ENCODE results near the gene AFG1L.
"Not testable (repeated sequence)": the region's sequence is repeated elsewhere in the genome, so short reads cannot be mapped to it uniquely, and the experiment has no call there.

The AFG1L gene

DNA sequence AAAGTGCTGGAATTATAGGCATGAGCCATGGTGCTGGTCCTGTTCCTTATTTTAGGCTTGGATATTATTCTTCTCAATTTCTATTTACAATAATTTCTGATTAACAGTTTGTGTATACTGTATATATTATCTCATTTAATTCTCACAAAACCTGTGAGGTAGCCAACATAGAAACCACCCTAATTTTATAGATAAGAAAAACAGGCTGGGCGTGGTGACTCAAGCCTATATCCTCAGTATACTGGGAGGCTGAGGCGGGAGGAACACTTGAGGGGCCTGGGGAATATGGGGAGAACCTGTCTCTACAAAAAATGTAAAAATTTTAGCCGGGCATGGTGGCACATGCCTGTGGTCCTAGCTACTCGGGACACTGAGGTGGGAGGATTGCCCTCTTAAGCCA lies 3.8 kb upstream of the AFG1L start:
- DNase-seq, result no peak

DNA sequence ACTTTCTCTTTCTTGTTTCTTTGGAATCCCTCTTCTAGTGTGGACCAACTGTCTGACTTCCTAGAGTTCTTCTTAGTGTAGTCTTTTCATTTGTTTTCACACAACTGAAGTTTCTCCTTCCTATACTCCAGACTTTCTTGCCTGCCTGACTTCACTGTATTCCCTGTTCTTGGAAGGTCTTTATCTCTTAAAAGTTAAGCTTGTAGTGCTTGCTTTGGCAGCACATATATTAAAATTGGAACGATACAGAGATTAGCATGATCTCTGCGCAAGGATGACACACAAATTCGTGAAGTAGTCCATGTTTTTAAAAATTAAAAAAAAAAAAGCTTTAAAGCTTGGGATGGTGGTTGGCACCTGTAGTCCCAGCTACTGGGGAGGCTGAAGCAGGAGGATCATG lies 2.3 kb upstream of the AFG1L start:
- not testable (repeated sequence) for DNase-seq

DNA sequence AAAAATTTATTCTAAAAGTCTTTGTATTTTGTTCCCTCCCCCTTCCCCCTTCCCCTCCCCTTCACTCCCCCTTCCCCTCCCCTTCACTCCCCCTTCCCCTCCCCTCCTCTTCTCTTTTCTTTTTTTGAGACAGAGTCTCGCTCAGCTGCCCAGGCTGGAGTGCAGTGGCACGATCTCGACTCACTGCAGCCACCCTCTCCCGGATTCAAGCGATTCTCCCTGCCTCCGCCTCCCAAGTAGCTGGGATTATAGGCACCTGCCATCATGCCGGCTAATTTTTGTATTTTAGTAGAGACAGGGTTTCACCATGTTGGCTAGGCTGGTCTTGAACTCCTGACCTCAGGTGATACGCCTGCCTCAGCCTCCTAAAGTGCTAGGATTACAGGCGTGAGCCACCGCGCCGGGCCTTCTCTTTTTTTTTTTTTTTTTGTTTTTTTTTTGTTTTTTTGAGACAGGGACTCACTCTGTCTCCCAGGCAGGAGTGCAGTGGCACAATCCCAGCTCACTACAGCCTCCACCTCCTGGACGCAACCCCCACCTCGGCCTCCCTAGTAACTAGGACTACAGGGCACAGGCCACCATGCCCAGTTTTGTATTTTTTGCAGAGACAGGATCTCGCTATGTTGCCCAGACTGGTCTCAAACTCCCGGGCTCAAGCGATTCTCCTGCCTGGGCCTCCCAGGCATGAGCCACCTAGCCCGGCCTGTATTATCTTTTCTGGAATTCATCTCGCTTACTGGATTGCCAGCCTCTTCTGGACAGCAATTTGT lies 1.1 kb upstream of the AFG1L start:
- no peak for DNase-seq

DNA sequence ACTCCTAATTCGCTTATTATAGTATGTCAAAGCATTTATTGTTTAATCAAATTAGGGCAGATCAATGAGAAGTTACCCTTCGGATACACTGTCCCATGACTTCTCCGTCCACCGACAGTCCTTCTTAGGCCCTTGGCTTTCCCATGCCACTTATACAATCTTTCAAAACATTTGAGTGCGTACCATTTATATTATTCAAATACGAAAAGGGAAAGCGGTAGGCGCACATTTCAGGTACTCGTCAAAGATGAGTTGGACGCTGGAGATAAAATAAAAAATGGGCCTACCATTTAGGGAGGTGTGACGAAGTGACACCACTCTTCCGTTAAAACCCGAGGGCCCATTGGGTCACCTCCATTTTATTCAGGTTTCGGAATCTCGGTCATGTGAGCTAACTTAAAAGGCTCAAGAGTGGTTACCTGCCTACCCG lies 542 bp upstream of the AFG1L start:
- no peak for DNase-seq

DNA sequence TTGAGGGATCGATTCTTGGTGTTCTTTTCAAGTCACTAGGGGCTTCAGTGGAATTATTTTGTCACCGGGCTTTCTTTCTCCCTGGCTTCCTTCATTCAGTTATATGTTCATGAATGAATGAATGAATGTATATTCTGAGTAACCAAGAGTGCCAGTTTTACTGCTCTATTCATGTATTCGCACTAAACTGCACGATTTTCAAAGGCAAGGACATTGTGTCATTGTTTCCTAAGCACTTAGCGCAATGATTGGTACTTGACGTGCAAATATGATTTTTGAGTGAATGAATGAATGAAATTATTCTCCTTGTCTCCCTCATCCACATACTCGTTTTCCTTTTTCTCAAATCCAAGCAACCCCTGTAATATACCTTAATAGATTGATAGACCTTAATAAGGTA lies 822 bp downstream of the AFG1L start:
- DNase-seq, result no peak

DNA sequence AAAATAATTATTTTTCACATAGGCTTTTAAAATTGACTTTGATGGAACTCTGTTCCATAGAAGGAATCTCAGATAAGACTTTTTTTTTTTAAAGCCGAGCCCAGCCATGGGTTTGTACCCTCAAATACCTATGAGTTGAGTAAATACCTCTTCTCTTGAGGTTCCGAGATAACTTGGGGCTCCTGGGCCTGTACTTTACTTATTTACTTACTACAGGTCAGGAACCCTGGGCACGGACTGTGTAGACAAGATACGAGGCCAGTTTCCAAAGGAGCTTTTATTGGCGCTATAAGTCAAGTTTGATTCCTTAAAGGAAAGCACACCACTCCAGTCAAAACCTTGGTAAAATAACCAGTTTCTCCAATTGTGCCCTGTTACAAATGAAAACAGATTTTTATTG lies 7.5 kb downstream of the AFG1L start:
- DNase-seq, result no peak

DNA sequence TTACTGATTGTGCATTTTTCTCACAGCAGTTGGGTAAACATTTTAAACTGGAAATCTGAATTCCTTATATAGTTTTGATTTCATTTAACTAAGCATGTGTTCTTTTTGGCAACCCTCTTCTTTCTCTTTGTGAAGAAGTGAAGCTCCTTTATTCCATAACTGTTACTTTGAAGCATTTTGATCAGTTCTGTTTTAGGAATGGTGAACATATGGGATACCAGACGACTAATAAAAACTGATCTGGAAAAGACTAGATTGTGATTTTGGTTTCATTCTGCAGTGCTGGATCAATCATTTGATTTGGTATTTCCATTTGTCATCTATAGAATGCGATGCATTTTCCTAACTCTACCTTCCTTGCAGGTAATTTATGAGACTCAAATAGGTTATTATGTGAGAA lies 9.8 kb downstream of the AFG1L start:
- DNase-seq, result no peak

DNA sequence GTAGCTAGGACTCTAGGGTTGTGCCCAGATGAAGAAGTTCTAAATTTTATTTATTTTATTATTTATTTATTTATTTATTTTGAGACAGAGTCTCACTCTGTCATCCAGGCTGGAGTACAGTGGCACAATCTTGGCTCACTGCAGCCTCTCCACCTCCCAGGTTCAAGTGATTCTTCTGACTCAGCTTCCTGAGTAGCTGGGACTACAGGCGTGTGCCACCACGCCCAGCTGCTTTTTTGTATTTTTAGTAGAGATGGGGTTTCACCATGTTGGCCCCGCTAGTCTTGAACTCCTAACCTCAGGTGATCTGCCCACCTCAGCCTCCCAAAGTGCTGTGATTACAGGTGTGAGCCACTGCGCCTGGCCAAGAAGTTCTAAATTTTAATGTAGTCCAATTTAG lies 13.8 kb downstream of the AFG1L start:
- DNase-seq, result not testable (repeated sequence)

DNA sequence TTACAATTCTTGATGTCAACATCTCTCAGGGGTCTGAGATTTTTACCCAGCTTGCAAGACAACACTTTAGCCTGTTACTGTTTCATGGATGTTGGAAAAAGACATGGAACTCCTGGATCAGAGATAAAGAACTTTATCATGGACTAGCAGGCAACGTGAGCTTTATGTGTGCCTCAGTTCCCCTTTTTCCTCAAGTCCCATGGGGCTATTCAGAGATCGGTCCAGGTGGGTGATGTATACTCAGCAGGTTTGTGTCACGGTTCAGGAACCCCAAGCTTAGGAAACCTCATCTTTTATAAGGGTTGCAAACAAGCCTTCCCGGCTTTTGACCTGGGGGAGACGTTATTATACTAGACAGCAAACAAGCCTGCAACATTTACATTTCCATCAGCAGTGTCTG lies 15.0 kb downstream of the AFG1L start:
- DNase-seq, result no peak

DNA sequence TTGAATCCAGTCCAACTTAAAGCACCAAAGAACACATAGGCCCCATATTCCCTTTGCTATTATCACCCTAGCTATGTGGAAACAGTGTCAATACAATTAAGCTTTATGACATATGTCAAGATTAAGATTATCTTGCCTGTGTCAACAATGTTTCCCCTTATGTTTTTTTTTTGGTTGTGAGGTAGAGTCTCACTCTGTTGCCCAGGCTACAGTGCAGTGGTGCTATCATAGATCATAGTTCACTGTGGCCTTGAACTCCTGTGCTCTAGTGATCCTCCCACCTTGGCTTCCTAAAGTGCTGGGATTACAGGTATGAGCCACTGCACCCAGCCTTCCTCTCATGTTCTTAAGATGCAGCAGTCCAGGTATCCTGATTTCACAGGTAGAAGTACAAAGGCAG lies 17.8 kb downstream of the AFG1L start:
- DNase-seq, result no peak

DNA sequence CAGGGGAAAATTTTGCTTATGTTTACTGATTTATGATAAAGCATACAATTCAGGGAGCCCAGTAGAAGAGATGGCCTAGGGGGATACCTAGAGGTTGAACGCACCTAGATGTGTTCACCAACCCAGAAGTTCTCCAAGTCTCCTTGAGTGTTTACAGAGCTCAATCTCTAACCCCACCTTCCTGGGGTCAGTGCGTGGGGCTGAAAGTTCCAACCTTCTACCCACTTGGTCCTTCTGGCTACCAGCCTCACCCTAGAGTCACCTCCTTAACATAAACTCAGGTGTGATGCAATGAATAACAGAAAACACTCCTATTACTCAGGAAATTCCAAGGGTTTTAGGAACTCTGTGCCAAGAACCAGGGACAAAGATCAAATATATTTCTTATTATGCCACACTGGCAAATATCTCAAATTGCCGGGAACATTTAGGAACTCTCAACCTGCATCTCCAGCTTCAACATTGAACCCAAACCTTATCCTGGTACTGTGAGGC lies 26.4 kb downstream of the AFG1L start:
- no peak for DNase-seq

DNA sequence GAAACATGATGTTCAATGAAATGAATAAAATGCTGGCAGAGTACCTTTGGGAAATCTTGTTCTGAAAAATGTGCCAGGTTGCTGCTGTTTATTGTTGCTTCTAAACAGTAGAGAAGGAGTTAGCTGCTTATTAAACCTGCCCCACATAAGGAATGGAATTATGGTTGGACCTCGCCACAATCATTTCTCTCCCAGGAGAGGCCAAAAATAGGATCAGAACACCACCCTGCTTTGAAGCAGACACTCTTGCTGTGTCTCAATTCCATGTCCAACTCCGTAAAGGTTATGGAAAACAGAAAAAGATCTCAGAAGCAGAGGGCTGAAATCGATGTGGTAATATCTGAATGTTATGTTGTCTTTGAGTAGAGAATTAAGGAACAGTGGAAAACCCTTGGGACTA lies 27.9 kb downstream of the AFG1L start:
- DNase-seq, result no peak

DNA sequence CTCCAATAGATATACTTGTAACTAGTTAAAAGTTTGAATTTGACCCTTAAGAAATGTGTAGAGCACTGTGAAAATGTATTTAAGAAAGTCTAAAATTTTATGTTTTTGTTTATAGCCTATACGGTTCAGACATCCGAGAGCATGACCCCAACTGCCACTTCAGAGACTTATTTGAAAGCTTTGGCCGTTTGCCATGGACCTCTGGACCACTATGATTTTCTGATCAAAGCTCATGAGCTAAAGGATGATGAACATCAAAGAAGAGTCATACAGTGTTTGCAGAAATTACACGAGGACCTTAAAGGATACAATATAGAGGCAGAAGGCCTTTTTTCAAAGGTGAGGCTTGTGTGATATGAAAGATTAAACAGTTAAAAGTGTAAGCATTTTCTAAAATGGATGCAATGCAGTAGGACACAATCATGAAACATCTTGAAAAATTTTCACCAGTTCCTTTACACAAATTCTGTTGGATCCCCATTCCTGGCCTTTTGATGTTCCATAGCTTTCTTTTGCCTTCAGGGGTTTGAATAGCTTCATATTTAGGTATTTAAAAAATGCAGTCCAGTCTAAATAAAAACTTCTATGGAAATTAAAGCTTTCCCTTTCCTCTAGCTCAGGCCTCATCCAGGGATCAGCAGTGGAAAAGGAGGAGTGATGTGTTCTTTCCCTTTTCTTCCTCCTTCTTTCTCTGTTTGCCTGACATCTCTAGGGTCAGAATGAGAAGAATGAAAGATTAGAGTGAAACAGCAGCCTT lies 29.0 kb downstream of the AFG1L start:
- DNase-seq, result no peak

DNA sequence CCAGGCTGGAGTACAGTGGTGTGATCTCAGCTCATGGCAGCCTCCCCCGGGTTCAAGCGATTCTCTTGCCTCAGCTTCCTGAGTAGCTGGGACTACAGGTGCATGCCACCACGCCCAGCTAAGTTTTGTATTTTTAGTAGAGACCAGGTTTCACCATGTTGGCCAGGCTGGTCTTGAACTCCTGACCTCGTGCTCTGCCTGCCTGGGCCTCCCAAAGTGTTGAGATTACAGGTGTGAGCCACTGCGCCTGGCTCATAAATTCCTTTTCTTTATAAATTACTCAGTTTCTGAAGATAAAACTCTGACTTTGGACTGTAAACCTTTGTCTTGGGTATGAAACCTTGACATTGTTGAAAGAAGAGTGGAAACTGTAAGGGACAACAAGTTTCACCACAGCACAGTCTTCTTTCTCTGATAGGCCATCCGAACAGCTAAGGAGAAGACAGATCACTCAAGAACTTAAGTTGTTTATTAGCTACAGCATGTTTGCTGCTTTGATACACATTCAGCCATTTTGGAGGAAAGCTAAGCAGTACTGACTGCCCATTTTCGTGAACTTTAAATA lies 35.4 kb downstream of the AFG1L start:
- DNase-seq, result not testable (repeated sequence)

DNA sequence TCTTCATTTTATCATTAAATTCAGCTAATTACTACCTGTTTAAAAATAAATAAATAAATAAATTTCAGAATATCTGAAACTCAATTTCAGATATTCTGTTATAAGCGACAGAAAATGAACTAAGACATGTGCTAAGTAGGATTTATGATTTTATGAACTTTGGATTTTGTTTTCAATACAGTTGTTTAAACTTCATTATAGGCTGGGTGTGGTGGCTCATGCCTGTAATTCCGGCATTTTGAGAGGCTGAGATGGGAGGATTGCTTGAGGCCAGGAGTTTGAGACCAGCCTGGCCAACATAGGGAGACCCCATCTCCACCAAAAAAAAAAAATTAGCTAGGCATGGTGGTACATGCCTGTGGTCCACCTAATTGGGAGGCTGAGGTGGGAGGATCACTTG lies 36.0 kb downstream of the AFG1L start:
- no peak for DNase-seq

DNA sequence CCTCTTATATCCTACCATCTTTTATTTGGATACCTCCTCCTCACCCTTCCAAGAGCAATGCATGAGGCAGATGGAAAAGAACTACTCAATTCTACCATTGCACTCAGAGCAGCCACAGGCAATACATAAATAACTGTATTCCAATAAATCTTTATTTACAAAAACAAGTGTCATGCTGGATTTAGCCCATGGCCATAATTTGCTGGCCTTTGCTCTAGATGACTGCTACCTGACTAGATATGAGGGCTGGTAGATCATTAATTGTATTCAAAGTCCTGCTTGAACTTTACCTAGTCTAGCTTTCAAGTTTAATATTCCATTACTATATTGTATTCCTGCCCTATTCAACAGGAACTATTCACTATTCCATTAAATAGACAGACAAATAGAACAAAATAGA lies 37.1 kb downstream of the AFG1L start:
- DNase-seq, result no peak

DNA sequence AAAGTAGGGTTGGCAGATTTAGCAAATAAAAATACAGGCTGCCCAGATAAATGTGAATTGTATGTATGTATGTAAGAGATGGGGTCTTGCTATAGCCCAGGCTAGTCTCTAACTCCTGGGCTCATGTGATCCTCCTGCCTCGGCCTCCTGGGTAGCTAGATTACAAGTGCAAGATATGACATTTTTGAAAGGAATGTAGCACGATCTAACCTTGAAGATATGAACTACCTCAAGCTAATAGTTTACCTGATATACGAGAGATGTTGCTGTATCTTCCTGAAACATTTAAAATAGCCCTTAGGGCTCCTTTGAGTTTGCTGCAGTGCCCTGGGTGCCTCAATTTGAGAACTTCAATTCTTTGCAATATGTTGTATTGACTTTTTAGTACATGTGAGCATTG lies 42.1 kb downstream of the AFG1L start:
- no peak for DNase-seq

DNA sequence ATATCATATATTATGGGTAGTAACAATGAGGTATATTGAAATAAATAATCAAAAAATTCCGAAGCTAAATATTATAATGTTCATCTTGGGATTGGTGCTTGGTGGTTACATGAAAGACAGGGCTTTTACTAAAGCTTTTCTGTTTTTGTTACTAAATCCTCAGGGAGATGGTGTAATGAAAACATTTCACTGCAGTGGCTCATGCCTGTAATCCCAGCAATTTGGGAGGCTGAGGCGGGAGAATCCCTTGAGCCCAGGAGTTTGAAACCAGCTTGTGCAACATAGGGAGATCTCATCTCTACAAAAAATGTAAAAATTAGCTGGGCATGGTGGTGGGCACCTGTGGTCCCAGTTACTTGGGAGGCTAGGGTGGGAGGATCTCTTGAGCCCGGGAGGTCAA lies 42.9 kb downstream of the AFG1L start:
- no peak for DNase-seq

DNA sequence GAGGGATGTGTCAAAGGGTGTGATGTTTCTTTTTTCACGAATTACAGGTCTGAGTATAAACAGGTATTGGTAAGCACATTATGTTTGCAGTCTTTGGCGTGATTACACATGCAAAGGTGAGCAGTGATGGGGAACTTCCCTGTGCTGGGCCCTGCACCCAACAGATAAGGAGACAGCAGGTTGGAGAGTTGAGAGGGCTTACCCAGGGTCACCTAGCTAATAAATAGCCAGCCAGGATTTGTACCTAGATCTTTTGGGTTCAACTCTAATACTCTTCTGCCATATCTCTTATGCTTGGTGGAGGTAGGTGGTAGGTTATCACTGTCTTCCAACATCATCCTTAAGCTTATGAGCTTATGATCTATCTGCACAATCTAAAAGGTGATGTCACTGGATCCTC lies 46.5 kb downstream of the AFG1L start:
- no peak for DNase-seq

DNA sequence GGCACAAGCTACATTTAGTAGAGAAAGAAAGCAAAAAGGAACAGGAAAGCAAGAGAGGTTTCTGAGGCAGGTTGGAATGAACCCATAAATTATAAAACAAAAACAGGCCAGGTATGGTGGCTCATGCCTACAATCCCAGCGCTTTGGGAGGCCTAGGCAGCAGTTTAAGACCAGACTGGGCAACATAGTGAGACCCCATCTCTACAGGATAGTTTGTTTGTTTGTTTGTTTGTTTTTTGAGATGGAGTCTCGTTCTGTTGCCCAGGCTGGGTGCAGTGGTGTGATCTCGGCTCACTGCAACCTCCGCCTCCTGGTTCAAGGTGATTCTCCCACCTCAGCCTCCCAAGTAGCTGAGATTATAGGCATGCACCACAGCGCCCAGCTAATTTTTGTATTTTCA lies 49.0 kb downstream of the AFG1L start:
- no peak for DNase-seq

DNA sequence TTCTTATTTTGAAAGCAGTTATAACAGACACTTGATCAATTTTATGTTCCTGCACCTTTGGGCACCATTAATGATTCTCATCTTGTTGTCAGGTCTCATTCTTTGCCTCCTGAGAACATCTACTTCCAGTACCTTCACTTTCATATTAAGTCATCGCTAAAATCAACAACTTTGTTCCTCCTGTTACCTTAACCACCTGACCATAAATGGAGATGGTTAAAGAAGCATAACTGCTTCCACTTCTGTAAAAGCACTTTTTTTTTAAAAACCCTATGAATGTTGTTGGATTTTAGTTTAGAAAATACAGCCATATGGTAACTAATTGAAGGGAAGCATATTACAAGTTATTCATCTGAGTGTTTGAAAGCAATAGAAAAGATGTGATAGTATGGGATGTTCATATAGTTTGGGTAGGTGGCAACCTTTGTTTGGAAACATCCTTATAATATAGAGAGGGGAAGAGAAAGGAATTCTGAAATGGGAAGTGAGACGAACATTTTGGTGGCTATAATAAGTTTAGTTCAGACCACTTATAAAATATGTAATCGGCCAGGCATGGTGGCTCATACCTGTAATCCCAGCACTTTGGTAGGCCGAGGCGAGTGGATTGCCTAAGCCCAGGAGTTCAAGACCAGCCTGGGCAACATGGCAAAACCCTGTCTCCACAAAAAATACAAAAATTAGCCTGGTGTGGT lies 53.9 kb downstream of the AFG1L start:
- no peak for DNase-seq

DNA sequence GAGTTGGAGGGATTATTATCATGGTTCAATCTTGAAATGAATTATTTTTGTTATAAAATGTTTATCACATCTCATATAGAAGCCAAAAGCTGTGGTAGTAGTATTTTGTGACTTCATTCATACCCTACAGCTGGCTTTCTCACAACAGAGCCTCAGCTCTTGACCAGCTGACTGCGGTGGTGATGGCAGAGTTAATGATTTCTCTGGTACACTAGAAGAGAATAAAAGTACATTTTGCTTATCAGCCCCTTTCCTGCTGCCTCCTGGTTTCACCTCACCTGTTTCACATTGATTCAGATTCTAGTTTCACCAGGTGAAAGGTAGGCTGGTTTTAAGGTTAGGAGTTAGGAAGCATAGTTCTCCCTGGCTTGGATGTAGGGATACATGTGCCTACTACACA lies 55.7 kb downstream of the AFG1L start:
- no peak for DNase-seq

DNA sequence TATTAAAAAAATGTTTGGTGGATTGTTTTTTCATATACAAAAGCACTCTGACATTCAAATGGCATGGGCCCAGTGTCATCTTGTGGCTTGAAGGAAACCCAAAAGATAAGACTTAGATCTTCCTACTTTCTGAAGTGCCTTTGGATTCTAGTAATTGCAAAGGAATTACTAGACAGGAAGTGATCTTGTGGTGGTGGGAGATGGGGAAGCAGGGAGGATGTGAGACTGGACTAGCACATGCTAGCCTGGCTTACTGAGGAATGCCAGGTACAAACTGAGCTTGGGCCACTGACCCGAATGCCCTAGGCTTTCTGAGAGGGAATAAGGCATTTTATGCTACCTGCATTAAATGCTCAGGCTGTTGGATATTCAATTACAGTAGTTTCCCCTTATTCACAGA lies 59.0 kb downstream of the AFG1L start:
- no peak for DNase-seq

DNA sequence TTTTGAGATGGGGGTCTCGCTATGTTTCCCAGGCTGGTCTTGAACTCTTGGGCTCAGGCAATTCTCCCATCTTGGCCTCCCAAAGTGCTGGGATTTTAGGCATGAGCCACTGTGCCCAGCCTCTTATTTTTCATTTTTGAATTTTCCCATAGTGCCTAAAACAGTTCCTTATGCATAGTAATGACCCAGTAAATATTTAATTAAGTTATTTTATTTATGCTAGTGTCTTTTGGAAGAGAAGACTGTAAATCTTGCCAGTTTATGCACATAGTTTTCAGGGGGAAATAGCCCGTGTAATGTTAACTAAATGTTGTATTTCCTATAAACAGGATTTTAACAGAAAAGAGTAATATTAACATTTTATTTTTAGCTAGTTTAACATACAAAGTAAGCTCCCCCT lies 60.3 kb downstream of the AFG1L start:
- DNase-seq, result no peak

Data from kidney glomerular epithelial cell (primary cell).